ENCODE results near the gene PRMT7. TPM values are rescaled to one million over a fixed set of nuclear protein-coding genes. Genes with fewer than 3 reads are reported as not detected.

PRMT7 gene
- total RNA-seq, 1 donor from 2014 or later: 25.6 TPM

DNA sequence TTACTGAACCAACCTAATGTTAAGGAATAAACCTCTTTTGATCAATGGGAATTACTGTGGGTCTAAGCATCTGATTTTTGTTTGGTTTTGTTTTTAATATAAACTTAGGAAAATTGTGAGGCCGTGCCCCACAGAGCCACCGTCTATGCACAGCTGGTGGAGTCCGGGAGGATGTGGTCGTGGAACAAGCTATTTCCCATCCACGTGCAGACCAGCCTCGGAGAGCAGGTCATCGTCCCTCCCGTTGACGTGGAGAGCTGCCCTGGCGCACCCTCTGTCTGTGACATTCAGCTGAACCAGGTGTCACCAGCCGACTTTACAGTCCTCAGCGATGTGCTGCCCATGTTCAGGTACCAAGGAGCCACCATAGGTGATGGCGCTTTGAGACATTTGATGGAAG is 28.4 kb downstream of the PRMT7 start:
- no peak for DNase-seq
- no peak overlapping the region for H3K27ac ChIP-seq (replicated peaks)

DNA sequence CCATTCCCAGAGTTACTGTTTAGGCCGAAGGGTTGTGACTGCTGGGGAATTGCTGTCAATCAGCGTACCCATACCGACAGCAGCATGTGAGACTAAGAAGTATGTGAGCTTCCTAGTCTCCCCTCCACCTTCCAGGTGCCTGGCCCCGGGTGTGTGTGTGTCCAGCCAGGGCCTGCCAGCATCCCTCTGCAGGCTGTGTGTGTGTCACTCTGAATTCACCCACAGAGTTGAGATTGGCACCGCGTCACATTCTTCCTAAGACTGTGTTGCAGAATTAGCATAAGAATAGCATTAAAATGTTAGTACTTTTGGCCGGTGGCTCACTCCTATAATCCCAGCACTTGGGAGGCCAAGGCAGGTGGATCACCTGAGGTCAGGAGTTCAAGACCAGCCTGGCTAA is 31.8 kb downstream of the PRMT7 start:
- H3K4me3 ChIP-seq: no peak overlapping the region
- peaks cover 77% of the 10 kb centered on the region for H3K36me3 ChIP-seq
- no peak for DNase-seq
- no peaks in the 10 kb centered on the region for H3K9me3 ChIP-seq (replicated peaks)
- intact Hi-C loops (cut with micrococcal nuclease): no loop called here
- H3K27ac ChIP-seq (replicated peaks): no peak overlapping the region
- H3K4me1 ChIP-seq: peaks cover 32% of the 10 kb centered on the region
- H3K27me3 ChIP-seq (ENCODE audit: low read depth): no peaks in the 10 kb centered on the region
- TF ChIP-seq CTCF (IDR thresholded peaks at IDR 0.05; ENCODE audit: borderline replicate concordance): no peak

More for the DNA sequence above, 28.4 kb downstream of the PRMT7 start:
- Histone ChIP-seq H3K36me3 (peaks cover 71% of the 10 kb centered on the region), H3K4me3 (no peak overlapping the region), H3K27me3 (ENCODE audit: low read depth) (no peaks in the 10 kb centered on the region), H3K4me1 (peaks cover 16% of the 10 kb centered on the region), H3K9me3 (replicated peaks) (no peaks in the 10 kb centered on the region)
- intact Hi-C loops (cut with micrococcal nuclease): no loop called here
- no peak for TF ChIP-seq CTCF (IDR thresholded peaks at IDR 0.05; ENCODE audit: borderline replicate concordance)

- H3K27ac ChIP-seq (replicated peaks): no peak overlapping the region
- H3K4me1 ChIP-seq: peaks cover 36% of the 10 kb centered on the region
- H3K27me3 ChIP-seq (ENCODE audit: low read depth): no peaks in the 10 kb centered on the region
- TF ChIP-seq CTCF (IDR thresholded peaks at IDR 0.05; ENCODE audit: borderline replicate concordance): no peak
- H3K36me3 ChIP-seq: peaks cover 77% of the 10 kb centered on the region
- intact Hi-C loops (cut with micrococcal nuclease): no loop called here
- no peaks in the 10 kb centered on the region for H3K9me3 ChIP-seq (replicated peaks)
- no peak for DNase-seq
- H3K4me3 ChIP-seq: no peak overlapping the region
Observed at GRCh38 chr16:68343137-68343536, 32.3 kb downstream of the PRMT7 start.

DNA sequence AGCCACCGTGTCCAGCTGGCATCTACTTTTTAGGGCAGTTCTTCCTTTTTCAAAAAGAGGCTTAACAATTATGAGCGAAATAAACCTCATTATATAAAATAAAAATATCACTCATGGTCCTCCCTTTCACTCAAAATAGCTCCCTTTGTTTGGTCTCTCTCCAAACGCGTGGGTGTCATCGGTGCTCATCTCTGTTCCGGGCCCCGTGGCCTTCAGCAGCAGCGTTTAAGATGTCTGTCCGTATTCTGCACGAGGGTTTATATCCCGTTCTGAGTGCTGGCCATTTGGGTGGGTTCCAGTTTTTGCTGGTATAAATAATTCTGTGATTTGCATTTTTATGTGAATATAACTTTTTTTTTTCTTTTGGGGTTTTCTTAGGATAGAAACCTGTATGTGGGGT is 33.4 kb downstream of the PRMT7 start:
- Histone ChIP-seq H3K27me3 (ENCODE audit: low read depth) (no peaks in the 10 kb centered on the region), H3K4me1 (peaks cover 36% of the 10 kb centered on the region), H3K9me3 (replicated peaks) (no peaks in the 10 kb centered on the region), H3K36me3 (peaks cover 77% of the 10 kb centered on the region), H3K27ac (replicated peaks) (no peak overlapping the region), H3K4me3 (no peak overlapping the region)
- TF ChIP-seq CTCF (IDR thresholded peaks at IDR 0.05; ENCODE audit: borderline replicate concordance): no peak
- DNase-seq: no peak
- intact Hi-C loops (cut with micrococcal nuclease): no loop called here

GRCh38 chr16:68345351-68345810 is 34.6 kb downstream of the PRMT7 start:
- DNase-seq: no peak
- Histone ChIP-seq H3K27me3 (ENCODE audit: low read depth) (no peaks in the 10 kb centered on the region), H3K27ac (replicated peaks) (peak overlapping the region; percentile 61), H3K36me3 (peaks cover 77% of the 10 kb centered on the region), H3K9me3 (replicated peaks) (no peaks in the 10 kb centered on the region), H3K4me3 (no peak overlapping the region), H3K4me1 (peaks cover 36% of the 10 kb centered on the region)
- TF ChIP-seq CTCF (IDR thresholded peaks at IDR 0.05; ENCODE audit: borderline replicate concordance): no peak
- intact Hi-C loops (cut with micrococcal nuclease): no loop called here
